Adrenal gland (tissue), 5 donors: ENCODE data around the gene MALT1.

Experiments
- CTCF ChIP-seq, 6 experiments: fragments of 450-650 bp in 4 of 6; fragments of 200-600 bp in 2 of 6; sonication (generic) in 1 of 6; IDR thresholded peaks; 1 replicate in 5 of 6; 2 replicates in 1 of 6; pipeline versions ENCODE4 v1.5.1 to v1.8.0; 2016 to 2021; ENCODE audit warnings: antibody characterized with exemption in 6 of 6, mild to moderate bottlenecking in 2 of 6, moderate library complexity in 1 of 6
- POLR2A ChIP-seq, 2 donors: fragments of 450-650 bp; IDR thresholded peaks; one replicate each; pipeline ENCODE4 v1.6.1; 2017; ENCODE audit warnings: antibody characterized with exemption in 2 of 2, mild to moderate bottlenecking in 2 of 2, moderate library complexity in 1 of 2
- donor health status: DM: no; HTN: no; CAD: no.

DNA sequence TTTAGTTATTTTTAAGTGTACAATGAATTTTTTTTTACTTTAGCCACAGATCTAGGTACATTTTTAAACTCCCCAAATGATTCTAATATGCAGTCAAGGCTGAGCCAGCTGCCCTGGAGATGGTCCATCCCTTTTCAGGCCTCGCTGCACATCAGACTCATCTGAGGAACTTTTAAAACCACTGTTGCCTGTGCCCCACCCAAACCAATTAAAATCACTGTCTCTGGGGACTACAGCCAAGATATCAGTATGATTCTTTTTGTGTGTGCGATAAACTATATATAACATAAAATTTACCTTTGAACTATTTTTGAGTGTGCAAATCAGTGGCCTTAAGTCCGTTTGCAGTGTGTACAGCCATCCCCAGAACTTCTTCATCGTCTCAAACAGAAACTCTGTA is 9.1 kb upstream of the MALT1 start:
- TF ChIP-seq CTCF (IDR thresholded peaks at IDR 0.05) (no peak), POLR2A (IDR thresholded peaks at IDR 0.05) (no peak)
